Right kidney (tissue), 1 donor: Measurements from ENCODE around the gene KLF2.

Experiments used
- DNase-seq: peaks from one replicate; pipeline ENCODE4 v3.0.0-alpha.2; 2016

The KLF2 gene

DNA sequence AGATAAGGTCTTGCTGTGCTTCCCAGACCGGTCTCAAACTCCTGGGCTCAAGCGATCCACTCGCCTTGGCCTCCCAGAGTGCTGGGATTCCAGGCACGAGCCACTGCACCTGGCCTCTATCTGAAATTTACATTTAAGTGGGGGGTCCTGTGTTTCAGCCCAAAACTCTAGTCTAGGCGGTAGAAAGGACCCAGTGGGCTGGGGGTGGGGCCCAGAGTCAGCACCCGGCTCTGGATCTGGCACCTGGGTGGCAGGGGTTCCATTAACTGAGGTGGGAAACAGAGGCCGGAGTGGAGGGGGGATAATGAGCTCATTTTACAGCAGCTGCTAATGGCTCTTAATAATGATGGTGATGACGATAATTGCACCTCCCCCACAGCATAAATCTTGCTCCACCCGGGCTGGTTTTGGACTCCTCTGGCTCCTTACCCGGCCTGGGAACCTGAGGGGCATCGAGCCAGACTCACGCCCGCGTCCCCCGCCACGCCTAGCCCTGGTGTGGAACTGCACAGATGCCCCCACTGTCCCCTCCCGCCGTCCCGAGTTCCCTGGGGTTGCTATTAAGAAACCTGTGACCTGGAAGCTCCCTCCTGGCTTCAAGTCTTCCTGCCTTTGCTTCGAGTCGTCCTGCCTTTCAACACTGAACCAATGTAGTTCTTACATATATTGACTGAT lies 17.8 kb upstream of the KLF2 start:
- no peak for DNase-seq

DNA sequence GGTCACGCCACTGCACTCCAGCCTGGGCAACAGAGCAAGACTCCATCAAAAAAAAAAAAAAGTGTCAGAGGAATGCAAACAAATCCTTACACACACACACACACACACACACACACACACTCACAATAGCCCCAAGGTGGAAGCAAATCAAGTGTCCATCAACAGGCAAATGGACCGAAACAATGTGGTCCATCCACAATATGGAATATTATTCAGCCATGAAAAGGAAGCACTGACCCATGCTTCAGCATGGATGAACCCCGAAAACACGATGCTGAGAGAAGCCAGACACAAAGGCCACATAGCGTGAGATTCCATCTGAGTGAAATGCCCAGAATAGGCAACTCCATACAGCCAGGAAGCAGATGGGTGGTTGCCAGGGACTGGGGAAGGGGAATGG lies 16.5 kb upstream of the KLF2 start:
- DNase-seq = no peak

DNA sequence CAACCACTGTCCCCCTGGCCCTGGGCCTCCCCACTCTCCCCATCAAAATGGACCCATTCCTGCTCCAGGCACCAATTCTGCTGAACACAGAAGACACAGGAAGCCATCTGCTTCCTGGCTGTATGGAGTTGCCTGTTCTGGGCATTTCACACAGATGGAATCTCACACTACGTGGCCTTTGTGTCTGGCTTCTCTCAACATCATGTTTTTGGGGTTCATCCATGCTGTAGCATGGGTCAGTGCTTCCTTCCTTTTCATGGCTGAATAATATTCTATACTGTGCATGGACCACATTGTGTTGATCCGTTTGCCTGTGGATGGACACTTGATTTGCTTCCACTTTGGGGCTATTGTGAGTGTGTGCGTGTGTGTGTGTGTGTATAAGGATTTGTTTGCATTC lies 15.0 kb upstream of the KLF2 start:
- DNase-seq = no peak

DNA sequence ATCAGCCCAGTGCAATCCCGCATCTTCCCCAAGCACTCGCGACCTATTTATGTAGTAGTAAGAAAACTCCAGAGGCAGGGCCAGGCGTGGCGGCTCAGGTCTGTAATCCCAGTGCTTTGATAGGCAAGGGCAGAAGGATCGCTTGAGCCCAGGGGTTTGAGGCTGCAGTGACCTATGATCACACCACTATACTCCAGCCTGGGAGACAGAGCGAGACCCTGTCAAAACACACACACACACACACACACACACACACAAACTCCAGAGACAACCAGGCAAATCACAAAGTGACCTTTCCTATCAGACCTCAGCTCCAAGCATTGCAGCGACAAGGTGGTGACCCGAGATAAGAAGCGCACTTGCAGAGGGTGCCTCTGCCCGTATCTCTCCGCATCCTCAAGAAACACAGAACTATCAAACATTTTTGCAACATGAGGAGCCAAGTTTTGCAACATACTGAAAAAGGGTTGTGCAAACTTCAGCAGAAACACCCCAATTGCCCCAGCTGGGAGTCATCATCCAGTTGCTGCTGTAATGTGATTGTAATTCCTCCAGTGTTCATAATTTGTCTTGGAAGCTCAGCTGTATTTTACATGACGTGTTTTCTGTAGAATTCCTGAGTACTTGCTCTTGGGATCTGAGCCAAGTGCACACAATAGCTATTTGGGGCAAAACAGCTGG lies 8.7 kb upstream of the KLF2 start:
- DNase-seq = peak; percentile 45

DNA sequence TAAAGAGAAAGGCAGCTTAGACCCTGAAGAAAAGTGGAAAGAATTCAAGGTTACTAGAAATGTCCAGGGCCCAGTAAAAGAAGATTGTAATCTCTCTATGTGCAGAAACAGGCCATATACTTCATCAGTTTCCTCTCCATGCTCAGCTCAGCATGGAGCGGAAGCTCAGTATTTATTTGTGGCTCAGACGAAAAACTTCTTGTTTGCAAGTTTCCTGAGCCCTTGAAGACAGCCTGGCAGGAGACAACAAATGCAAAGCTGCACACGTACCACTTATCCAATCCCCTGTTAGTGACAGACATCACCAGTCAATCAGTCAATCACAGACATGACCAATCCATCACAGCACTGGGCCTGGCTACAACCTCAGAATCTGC lies 8.1 kb upstream of the KLF2 start:
- DNase-seq = peak; percentile 31

DNA sequence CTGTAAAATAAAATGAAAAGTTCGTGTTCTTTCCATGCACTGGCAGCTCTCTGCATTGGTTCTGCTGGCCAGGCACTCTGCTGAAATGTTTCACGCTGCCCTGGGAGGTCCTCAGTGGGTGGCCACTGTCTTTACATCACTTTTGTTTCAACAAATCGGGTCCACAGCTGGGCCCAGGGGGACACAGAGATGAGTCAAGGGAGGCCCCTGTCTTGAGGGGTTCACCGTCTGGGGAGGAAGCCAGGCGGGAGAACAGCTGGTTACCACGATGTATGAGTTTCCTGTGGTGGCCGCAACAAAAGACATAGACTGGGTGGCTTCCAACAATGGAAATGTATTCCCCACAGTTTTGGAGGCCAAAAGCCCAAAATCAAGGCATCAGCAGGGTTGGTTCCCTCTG lies 5.1 kb upstream of the KLF2 start:
- DNase-seq = no peak

DNA sequence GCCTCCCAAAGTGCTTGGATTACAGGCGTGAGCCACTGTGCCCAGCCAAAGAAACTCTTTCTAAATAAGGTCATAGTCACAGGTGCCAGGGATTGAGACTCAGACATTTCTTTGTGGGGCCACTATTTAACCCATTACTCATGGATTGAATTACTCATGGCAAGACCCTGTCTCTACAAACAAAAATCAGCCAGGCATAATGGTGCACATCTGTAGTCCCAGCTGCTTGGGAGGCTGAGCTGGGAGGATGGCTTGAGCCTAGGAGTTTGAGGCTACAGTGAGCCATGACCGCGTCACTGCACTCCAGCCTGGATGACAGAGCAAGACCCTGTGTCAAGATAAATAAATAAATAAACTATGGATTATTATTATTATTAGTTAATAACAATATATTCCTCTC lies 3.6 kb upstream of the KLF2 start:
- DNase-seq = no peak

DNA sequence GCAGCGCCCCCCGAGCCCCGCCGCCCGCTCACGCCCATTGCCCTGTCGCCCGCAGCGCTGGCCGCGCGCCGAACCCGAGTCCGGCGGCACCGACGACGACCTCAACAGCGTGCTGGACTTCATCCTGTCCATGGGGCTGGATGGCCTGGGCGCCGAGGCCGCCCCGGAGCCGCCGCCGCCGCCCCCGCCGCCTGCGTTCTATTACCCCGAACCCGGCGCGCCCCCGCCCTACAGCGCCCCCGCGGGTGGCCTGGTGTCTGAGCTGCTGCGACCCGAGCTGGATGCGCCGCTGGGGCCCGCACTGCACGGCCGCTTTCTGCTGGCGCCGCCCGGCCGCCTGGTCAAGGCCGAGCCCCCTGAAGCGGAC lies 518 bp downstream of the KLF2 start:
- no peak for DNase-seq

DNA sequence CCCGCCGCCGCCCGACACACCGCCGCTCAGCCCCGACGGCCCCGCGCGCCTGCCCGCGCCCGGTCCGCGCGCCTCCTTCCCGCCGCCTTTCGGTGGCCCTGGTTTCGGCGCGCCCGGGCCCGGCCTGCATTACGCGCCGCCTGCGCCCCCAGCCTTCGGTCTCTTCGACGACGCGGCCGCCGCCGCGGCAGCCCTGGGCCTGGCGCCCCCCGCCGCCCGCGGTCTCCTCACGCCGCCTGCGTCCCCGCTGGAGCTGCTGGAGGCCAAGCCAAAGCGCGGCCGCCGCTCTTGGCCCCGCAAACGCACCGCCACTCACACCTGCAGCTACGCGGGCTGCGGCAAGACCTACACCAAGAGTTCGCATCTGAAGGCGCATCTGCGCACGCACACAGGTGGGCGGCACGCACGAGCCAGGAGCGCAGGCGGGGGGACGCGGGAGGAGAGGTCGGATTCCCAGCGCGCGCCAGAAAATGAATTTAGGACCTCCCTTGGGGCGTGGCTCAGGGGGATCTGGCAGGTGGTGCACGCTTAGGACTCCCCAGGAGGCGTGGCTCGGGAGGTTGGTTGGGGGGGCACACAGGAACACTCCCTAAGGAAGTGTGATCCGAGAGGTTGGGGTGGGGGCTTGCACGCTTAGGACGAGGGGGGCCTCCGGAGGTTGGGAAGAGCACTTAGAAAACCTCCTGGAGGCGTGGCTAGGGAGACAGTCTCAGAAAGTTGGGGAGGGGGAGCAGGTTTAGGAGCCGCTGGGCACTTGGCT lies 1.2 kb downstream of the KLF2 start:
- peak; percentile 66 for DNase-seq

DNA sequence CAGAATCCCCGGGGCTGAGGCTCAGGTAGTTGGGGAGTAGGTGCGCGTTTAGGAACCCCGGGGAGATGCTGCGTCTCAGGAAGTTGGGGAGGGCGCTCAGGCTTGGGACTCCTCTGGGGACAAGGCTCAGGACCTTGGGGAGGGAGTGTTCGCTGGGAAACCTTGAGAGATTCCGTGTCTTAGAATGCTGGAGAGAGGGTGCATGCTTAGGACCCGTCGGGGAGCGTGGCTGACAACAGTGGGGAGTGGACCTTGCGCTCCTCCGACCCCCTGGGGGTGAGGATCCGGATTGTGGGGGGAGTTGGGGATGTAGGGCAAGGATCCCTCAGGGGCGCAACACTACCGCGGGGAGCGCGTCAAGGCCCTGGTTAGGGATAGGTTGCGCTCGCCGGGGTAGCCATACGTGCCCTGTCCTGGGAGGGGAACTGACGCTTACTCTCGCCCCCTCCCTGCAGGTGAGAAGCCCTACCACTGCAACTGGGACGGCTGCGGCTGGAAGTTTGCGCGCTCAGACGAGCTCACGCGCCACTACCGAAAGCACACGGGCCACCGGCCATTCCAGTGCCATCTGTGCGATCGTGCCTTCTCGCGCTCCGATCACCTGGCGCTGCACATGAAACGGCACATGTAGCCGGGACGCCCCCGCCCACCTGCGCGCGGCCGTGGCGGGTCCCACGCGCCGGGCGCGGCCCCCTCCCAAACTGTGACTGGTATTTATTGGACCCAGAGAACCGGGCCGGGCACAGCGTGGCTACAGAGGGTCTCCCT lies 2.0 kb downstream of the KLF2 start:
- DNase-seq = peak; percentile 51

DNA sequence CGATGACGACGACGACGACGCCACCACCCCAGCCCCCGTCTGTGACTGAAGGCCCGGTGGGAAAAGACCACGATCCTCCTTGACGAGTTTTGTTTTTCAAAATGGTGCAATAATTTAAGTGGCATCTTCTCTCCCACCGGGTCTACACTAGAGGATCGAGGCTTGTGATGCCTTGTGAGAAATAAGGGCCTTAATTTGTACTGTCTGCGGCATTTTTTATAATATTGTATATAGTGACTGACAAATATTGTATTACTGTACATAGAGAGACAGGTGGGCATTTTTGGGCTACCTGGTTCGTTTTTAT lies 2.5 kb downstream of the KLF2 start:
- DNase-seq = no peak

DNA sequence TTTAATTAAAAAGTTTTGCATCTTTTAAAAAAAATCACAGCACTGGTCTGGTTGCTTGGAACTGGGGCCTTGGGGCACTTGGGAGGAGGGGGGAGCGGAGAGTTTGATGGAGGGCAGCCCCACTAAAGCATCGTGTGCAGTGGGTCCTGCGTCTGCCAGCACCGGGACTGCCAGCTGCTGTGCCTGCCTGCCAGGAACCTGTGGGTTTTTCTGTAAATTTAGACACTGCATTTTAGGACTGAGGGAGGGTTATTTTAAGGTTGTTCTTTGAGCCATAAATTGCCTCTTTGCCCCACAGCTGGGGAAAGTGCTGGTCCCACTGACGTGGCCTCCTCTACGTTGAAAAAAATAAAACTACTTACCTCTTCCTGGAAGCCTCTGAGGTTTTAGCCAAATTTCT lies 2.9 kb downstream of the KLF2 start:
- DNase-seq = no peak

DNA sequence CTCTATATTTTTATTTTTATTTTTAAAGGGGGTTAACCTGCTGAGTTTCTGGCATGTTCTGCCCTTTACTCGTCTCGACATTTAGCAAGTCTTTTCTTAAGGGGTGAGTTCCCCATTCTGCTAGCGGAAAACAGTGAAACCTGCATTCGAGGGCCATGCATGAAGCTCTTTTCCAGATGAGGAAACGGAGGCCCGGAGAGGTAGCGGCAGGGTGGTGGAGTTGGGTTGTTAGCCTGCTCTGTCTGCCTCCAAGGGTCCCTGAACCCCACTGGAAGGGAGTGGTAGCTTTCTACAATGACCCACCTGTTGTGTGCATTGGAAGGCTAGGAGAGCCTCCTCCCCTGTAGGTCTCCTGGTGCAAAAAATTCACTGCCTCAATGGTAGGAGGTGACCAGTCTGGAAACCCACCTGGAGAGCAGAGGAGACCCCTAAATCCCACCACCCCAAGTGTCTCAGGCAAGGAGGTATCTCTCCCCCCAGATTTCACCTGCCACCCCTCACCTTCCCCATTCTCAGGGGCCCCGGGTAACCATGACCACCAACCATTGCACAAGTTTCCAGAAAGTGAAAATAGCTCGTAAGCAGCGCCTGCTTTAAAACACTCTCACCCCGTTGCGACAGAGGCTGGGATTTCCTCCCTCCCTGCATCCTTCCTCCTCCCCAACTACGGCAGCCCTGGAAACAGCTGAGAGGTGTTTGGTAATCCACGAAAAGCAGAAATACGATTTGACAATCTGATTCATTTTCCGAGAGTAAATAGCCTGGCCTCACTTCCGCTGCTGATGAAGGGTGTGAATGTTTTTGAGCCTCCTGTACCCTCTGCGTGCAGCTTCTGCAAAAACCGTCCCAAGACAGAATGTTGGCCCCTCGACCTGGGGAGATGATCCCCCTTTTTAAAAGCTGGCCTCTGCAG lies 3.5 kb downstream of the KLF2 start:
- no peak for DNase-seq

DNA sequence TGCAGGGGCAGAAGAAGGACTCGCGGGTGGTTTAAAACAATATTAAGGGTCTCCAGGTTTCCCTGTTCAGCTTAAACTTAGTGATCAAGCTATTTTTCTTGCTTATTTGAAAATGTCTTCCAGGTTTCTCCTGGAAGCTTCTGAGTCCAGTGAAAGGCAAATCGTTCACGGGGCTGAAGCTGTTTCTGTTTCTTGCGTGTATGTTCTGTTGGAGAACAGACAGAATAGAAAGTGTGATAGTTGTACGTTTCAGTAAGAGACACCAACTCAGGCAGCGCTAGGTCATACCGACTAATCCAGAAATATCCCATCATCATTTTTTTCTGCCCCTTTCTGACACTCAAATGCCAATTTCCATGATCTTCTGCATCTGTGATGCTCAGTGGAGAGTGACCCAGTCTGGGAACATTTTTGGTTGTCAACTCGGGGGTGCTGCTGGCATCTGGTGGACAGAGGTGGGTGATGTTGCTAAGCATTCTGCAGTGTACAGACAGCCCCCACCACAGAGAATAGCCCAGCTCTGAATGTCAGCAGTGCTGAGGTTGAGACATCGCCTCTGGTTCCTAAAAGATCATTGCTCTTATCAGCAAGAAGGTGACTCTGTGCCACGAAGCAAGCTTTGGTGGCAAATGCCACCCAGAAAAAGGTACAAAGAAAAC lies 4.3 kb downstream of the KLF2 start:
- no peak for DNase-seq

DNA sequence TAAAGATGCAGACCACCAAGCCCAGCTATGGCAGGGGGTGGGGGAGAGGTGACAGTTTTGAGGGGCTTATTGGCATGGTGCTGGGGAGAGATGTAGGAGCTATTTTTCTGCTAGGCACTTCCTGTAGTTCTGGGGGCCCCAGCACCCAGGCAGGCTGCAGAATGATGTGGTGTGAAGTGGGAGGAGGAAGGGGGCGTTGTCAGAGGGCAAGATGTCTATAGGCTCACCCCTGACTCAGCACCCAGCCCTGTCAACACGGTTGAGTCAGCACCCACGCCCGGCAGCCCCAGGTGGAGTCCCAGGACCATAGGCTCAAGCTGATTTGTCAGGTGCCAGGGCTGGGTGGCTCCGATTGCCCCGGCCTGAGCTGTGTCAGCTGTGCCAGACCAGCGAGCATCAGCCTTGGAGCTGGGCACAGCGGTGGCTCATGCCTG lies 5.8 kb downstream of the KLF2 start:
- DNase-seq = no peak

DNA sequence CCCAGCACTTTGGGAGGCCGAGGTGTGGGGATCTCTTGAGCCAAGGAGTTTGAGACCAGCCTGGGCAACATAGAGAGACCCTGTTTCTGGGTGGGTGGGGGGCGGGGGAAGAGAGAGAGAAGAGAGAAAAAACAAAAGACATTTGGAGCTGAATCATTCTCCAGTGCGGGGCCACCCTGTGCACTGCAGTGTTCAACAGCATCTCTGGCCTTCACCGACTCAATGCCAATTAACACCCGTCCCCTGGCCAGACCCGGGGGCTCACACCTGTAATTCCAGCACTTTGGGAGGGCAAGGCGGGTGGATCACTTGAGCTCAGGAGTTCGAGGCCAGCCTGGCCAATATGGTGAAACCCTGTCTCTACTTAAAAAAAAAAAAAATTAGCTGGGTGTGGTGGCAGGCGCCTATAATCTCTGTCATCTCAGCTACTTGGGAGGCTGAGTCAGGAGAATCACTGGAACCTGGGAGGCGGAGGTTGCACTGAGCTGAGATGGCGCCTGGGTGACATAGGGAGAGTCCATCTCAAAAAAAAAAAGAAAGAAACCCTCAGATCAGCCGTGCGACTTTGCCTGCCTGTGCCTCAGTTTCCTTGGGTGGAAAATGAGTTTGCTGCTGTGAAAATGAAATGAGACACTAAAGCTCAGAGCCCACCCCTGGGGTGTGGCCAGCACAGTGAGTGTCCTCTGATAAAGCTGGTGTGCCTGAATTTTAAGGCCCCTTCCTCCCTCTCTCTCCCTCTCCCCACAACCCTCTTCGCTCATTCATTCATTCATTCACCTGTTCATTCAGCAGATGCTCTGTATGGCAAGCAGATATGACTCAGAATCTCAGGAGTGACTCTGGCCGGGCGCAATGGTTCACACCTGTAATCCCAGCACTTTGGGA lies 6.4 kb downstream of the KLF2 start:
- no peak for DNase-seq

DNA sequence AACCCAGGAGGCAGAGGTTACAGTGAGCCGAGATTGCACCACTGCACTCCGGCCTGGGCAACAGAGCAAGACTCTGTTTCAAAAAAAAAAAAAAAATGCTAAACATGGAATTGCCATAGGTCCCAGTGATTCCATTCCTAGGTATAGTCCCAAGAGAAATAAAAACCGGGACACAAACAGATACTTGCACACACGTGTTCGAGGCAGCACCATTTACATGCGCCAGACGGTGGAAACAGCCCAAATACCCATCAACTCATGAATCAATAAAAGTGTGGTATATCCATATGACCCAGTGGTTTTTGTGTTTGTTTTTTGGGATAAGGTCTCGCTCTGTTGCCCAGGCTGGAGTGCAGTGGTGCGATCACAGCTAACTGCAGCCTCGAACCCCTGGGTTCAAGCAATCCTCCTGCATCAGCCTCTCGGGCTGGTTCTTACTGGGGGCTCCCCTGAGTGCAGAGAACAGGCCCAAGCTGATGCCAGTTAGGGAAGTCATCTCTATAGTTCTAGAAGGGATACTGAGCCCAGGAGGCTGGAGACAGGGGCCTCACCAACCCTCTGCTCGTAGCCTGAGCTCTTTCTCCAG lies 8.5 kb downstream of the KLF2 start:
- DNase-seq = no peak

DNA sequence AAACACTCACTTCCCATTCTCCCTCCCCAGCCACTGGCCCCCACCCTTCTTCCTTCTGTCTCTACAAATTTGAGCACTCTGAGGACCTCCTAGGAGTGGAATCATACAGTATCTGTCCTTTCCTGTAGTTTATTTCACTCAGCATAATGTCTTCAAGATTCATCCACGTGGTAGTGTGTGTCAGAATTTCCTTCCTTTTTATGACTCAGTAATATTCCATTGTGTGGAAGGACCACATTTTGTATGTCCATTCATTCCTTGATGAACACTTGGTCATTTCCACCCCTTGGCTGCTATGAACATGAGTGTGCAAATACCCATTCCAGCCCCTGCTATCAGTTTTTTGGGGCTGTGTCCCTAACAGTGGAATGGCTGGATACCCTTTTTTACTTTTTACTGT lies 9.8 kb downstream of the KLF2 start:
- no peak for DNase-seq

DNA sequence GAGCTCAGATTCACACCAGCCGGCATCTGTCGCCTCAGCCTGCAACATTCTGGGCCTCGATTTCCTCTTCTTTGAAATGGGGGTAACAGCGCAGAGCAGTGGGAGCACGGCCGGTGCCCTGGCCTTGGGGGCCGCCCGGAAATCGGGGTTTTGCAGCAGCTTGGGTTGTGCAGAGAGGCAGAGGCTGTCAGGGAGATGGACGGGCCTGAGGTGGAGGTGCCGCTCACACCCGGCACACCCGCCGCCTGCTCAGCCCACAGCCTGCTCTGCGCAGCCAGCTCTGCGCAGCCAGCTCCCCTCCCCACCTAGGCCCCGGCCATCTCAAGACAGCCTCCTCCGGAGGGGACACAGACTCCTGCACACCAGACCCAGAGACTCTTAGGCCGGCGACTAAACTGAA lies 10.6 kb downstream of the KLF2 start:
- DNase-seq = no peak

DNA sequence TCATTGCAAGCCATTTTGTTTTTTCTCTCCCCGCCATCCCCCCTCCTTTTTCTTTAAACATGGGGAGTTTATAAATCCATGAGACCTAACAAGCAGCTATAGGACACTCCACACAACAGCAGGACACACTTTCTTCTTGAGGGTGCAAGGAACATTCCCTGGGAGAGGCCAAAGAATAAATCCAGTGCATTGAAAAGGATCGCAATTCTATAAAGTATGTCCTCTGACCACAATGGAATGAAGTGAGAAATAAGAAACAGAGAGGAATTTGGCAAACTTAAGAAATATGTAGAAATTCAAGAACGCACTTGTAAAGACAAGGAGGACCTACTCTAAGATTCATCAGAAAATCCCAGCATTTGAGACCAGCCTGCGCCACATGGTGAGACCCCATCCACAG lies 11.9 kb downstream of the KLF2 start:
- DNase-seq = no peak
